ENCODE data around the gene CTNNAL1.

- TF ChIP-seq CTCF (conservative IDR thresholded peaks at IDR 0.05; ENCODE audit: low read depth, low read length) (no peak), EZH2 (IDR thresholded peaks at IDR 0.05; ENCODE audit: borderline replicate concordance, low read depth, low read length, poor library complexity, severe bottlenecking) (no peak)
Measured at GRCh38 chr9:109016132-109016531, 2.8 kb upstream of the CTNNAL1 start.

Measured in A673 (cell line).